ENCODE measurements around the gene SPOUT1.
"Not testable (repeated sequence)": the region's sequence is repeated elsewhere in the genome, so short reads cannot be mapped to it uniquely, and the experiment has no call there.

Gene SPOUT1

GRCh38 chr9:128829477-128830251 lies at the start of gene SPOUT1:
Gene SPOUT1 (minus strand): TSS chr9:128829794. CDS start chr9:128829780, 14 bp downstream.
- peak; percentile 86 to 91 for DNase-seq (ENCODE audit: low read depth in 2 of 2)

GRCh38 chr9:128877852-128878251 lies 48.3 kb upstream of the SPOUT1 start:
- DNase-seq (ENCODE audit: low read depth in 2 of 2) = no peak

- DNase-seq (ENCODE audit: low read depth in 2 of 2) = not testable (repeated sequence)
Observed at GRCh38 chr9:128870941-128871265, 41.3 kb upstream of the SPOUT1 start.

- no peak for DNase-seq (ENCODE audit: low read depth in 2 of 2)
Observed at GRCh38 chr9:128870128-128870940, 40.7 kb upstream of the SPOUT1 start.

- peak; percentile 84 to 85 for DNase-seq (ENCODE audit: low read depth in 2 of 2)
Observed at GRCh38 chr9:128863647-128864046, 34.1 kb upstream of the SPOUT1 start.

GRCh38 chr9:128862401-128862851 lies 32.8 kb upstream of the SPOUT1 start:
- DNase-seq (ENCODE audit: low read depth in 2 of 2) = no peak

GRCh38 chr9:128861501-128861900 lies 31.9 kb upstream of the SPOUT1 start:
- DNase-seq (ENCODE audit: low read depth in 2 of 2) = no peak

- DNase-seq (ENCODE audit: low read depth in 2 of 2) = no peak
Observed at GRCh38 chr9:128860937-128861336, 31.3 kb upstream of the SPOUT1 start.

- not testable (repeated sequence) for DNase-seq (ENCODE audit: low read depth in 2 of 2)
Observed at GRCh38 chr9:128858476-128858875, 28.9 kb upstream of the SPOUT1 start.

GRCh38 chr9:128854454-128854853 lies 24.9 kb upstream of the SPOUT1 start:
- DNase-seq (ENCODE audit: low read depth in 2 of 2) = not testable (repeated sequence)

GRCh38 chr9:128852646-128853045 lies 23.1 kb upstream of the SPOUT1 start:
- not testable (repeated sequence) for DNase-seq (ENCODE audit: low read depth in 2 of 2)

GRCh38 chr9:128851779-128852600 lies 22.4 kb upstream of the SPOUT1 start:
- DNase-seq (ENCODE audit: low read depth in 2 of 2) = not testable (repeated sequence)

- not testable (repeated sequence) for DNase-seq (ENCODE audit: low read depth in 2 of 2)
Observed at GRCh38 chr9:128851024-128851423, 21.4 kb upstream of the SPOUT1 start.

GRCh38 chr9:128847803-128848202 lies 18.2 kb upstream of the SPOUT1 start:
- no peak for DNase-seq (ENCODE audit: low read depth in 2 of 2)

- DNase-seq (ENCODE audit: low read depth in 2 of 2) = no peak
Observed at GRCh38 chr9:128846680-128847030, 17.1 kb upstream of the SPOUT1 start.

- no peak for DNase-seq (ENCODE audit: low read depth in 2 of 2)
Observed at GRCh38 chr9:128845186-128845931, 15.8 kb upstream of the SPOUT1 start.

GRCh38 chr9:128843171-128843570 lies 13.6 kb upstream of the SPOUT1 start:
- DNase-seq (ENCODE audit: low read depth in 2 of 2) = not testable (repeated sequence)

- no peak for DNase-seq (ENCODE audit: low read depth in 2 of 2)
Observed at GRCh38 chr9:128841694-128842492, 12.3 kb upstream of the SPOUT1 start.

- DNase-seq (ENCODE audit: low read depth in 2 of 2) = no peak
Observed at GRCh38 chr9:128840524-128840923, 10.9 kb upstream of the SPOUT1 start.

- DNase-seq (ENCODE audit: low read depth in 2 of 2) = no peak
Observed at GRCh38 chr9:128838338-128838737, 8.7 kb upstream of the SPOUT1 start.
